Upper lobe of left lung (tissue), 4 donors: ENCODE data around the gene ANKFN1.

Experiments used
- POLR2A ChIP-seq, 4 donors: fragments of 450-650 bp; IDR thresholded peaks; one replicate each; pipeline ENCODE4 v1.5.1; 2016 to 2017; ENCODE audit warnings: antibody characterized with exemption in 4 of 4, mild to moderate bottlenecking in 2 of 4
- POLR2AphosphoS5 ChIP-seq, 2 donors: sonication (generic); formaldehyde crosslinking; IDR thresholded peaks; one replicate each; pipeline ENCODE4 v1.5.1; 2017; ENCODE audit warnings: antibody characterized with exemption in 2 of 2
- TF ChIP-seq, protein P1 (sequence below), 6 experiments: fragments of 450-650 bp in 4 of 6; fragments of 200-600 bp in 2 of 6; sonication (generic) in 2 of 6; IDR thresholded peaks; one replicate each; pipeline ENCODE4 v1.5.1; 2016 to 2019; ENCODE audit warnings: antibody characterized with exemption in 6 of 6

DNA sequence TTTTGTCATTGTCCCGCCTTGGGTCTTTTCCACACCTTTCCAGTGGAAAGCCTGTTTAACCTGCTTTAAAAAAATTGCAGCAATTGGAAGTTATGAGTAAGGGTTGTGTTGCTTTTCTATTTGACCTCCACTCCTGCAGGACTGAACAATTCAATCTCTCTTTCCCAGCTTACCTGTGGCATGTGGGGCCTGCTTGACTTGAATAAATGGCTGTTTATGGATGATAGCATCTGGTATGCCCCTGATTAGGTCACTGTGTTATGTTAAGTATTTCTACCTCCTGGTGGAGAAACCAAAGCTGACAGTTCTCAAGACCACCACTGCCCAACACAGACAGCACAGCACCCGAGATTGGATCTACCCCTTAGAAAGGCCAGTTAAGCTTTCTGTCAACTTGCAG is 375.4 kb downstream of the ANKFN1 start:
- TF ChIP-seq POLR2AphosphoS5 (IDR thresholded peaks at IDR 0.05) (no peak), POLR2A (IDR thresholded peaks at IDR 0.05) (no peak)
- TF ChIP-seq, protein P1, sequence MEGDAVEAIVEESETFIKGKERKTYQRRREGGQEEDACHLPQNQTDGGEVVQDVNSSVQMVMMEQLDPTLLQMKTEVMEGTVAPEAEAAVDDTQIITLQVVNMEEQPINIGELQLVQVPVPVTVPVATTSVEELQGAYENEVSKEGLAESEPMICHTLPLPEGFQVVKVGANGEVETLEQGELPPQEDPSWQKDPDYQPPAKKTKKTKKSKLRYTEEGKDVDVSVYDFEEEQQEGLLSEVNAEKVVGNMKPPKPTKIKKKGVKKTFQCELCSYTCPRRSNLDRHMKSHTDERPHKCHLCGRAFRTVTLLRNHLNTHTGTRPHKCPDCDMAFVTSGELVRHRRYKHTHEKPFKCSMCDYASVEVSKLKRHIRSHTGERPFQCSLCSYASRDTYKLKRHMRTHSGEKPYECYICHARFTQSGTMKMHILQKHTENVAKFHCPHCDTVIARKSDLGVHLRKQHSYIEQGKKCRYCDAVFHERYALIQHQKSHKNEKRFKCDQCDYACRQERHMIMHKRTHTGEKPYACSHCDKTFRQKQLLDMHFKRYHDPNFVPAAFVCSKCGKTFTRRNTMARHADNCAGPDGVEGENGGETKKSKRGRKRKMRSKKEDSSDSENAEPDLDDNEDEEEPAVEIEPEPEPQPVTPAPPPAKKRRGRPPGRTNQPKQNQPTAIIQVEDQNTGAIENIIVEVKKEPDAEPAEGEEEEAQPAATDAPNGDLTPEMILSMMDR (IDR thresholded peaks at IDR 0.05) = no peak
